Uterus (tissue), 2 donors: ENCODE measurements around the gene EPGN.

Experiments
- POLR2A ChIP-seq, 2 donors: fragments of 450-650 bp; IDR thresholded peaks; one replicate each; pipeline ENCODE4 v1.6.1; 2016; ENCODE audit warnings: antibody characterized with exemption in 2 of 2, mild to moderate bottlenecking in 1 of 2, moderate library complexity in 1 of 2
- TF ChIP-seq, protein P1 (sequence below), 4 experiments: fragments of 200-600 bp in 2 of 4; fragments of 450-650 bp in 2 of 4; sonication (generic) in 2 of 4; IDR thresholded peaks; one replicate each; pipeline ENCODE4 v1.5.1; 2016 to 2019; ENCODE audit warnings: antibody characterized with exemption in 4 of 4, mild to moderate bottlenecking in 2 of 4, moderate library complexity in 1 of 4

DNA sequence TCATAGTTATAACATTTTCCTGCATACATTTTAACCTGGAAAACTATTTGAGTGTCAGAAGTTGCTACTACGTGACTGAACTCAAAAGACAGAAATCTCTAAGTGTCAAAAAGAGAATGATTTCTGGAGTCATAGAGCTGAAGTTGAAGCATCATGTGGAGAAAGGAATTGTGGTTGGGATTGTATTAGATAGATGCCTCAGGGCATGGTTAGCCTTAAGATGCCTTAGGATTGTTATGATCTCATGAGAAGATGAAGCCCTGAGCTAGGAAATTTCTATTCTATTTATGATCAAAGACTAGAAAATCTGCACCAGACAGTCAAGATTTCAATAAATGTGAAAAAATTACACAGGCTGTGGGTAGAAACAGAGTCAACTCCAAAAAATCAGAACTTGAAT lies 20.2 kb downstream of the EPGN start:
- TF ChIP-seq, protein P1, sequence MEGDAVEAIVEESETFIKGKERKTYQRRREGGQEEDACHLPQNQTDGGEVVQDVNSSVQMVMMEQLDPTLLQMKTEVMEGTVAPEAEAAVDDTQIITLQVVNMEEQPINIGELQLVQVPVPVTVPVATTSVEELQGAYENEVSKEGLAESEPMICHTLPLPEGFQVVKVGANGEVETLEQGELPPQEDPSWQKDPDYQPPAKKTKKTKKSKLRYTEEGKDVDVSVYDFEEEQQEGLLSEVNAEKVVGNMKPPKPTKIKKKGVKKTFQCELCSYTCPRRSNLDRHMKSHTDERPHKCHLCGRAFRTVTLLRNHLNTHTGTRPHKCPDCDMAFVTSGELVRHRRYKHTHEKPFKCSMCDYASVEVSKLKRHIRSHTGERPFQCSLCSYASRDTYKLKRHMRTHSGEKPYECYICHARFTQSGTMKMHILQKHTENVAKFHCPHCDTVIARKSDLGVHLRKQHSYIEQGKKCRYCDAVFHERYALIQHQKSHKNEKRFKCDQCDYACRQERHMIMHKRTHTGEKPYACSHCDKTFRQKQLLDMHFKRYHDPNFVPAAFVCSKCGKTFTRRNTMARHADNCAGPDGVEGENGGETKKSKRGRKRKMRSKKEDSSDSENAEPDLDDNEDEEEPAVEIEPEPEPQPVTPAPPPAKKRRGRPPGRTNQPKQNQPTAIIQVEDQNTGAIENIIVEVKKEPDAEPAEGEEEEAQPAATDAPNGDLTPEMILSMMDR (IDR thresholded peaks at IDR 0.05), result no peak
- TF ChIP-seq POLR2A (IDR thresholded peaks at IDR 0.05), result no peak
